Subcutaneous adipose tissue (tissue), 4 donors: ENCODE results near the gene SLC16A5. TPM values are rescaled to one million over a fixed set of nuclear protein-coding genes. Genes with fewer than 3 reads are reported as not detected.

Source experiments
- total RNA-seq, 4 donors: library from RNA; depleted of rRNA; stranded (reverse); fragments of >200 nt; gene quantifications; one replicate each; pipeline ENCODE4 v1.1.0, GENCODE V29; 2016
- TF ChIP-seq, protein P1 (sequence below): fragments of 450-650 bp; IDR thresholded peaks from one replicate; pipeline ENCODE4 v1.5.1; 2016; ENCODE audit warnings: low read depth, mild to moderate bottlenecking, control low read depth, antibody characterized with exemption, moderate library complexity

Gene SLC16A5
- total RNA-seq, 4 donors from 2014 or later, result 11.7 to 30.0 (median 13.2) TPM

DNA sequence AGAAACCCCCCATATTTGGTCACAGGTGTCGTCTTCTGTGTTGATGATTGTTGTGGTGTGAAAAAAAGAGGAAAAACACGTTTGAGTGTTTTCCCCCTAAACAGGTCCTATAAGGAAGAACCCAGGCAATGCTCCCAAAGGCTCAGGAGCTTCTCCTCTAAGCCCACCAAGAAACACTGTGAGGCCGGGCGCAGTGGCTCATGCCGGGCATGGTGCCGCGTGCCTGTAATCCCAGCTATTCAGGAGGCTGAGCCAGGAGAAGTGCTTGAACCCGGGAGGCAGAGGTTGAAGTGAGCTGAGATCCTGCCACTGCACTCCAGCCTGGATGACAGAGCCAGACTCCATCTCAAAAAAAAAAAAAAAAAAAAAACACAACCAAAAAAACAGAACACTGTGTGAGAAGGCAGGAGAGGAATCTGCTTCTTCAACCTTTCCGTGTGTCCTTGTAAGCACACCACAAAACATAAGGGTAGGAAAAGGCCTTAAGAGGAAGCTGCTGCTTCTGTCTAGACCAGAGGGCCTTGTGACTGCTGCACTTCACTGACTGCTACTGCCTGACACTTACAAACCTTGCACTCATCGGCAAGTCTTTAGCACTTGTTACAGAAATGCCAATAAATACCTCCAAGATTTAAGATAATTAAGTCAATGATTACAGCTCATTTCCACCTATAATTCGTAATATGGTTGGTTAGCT lies 57.2 kb downstream of the SLC16A5 start:
- TF ChIP-seq, protein P1, sequence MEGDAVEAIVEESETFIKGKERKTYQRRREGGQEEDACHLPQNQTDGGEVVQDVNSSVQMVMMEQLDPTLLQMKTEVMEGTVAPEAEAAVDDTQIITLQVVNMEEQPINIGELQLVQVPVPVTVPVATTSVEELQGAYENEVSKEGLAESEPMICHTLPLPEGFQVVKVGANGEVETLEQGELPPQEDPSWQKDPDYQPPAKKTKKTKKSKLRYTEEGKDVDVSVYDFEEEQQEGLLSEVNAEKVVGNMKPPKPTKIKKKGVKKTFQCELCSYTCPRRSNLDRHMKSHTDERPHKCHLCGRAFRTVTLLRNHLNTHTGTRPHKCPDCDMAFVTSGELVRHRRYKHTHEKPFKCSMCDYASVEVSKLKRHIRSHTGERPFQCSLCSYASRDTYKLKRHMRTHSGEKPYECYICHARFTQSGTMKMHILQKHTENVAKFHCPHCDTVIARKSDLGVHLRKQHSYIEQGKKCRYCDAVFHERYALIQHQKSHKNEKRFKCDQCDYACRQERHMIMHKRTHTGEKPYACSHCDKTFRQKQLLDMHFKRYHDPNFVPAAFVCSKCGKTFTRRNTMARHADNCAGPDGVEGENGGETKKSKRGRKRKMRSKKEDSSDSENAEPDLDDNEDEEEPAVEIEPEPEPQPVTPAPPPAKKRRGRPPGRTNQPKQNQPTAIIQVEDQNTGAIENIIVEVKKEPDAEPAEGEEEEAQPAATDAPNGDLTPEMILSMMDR, result no peak

DNA sequence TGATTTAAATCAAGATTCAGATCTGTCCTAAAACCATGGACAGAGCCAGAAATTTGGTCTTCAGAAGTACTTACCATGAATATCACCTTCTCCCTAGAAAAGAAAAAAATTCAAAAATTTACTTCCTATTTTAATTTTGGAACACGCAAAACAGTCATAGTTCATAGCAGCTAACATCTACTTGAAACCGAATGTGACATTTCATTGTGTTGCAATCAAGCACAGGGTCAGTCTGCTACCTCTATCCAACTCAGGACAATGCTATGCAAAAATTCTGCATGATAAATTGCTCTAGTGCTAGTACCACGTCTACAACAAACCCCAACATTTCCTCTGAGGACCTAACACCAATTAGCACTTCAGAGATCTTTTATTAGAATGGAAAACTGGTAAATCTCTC lies 58.8 kb downstream of the SLC16A5 start:
- TF ChIP-seq, protein P1, result no peak

GRCh38 chr17:75147878-75148546 lies 60.3 kb downstream of the SLC16A5 start:
- TF ChIP-seq, protein P1, result no peak

DNA sequence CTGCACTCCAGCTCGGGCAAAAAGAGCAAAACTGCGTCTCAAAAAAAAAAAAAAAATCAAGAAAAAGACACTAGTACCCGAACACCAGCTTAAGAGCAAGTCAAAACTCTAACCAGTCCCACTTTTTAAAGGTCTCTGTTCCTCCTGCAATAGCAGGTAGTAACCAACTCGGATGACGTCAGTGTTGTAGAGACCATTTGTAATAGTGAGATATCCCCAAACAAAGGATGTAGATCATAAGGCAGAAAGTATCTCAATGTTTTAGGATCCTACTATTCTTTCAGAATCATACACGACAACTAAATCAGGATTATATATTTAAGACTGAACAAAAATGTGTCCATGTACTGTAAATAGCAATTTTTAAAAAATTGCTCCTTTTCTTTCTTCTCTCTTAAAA lies 64.2 kb downstream of the SLC16A5 start:
- TF ChIP-seq, protein P1, result no peak

GRCh38 chr17:75152523-75152921 lies 64.8 kb downstream of the SLC16A5 start:
- TF ChIP-seq, protein P1, result no peak

GRCh38 chr17:75152922-75153779 lies 65.4 kb downstream of the SLC16A5 start:
- TF ChIP-seq, protein P1, result no peak

DNA sequence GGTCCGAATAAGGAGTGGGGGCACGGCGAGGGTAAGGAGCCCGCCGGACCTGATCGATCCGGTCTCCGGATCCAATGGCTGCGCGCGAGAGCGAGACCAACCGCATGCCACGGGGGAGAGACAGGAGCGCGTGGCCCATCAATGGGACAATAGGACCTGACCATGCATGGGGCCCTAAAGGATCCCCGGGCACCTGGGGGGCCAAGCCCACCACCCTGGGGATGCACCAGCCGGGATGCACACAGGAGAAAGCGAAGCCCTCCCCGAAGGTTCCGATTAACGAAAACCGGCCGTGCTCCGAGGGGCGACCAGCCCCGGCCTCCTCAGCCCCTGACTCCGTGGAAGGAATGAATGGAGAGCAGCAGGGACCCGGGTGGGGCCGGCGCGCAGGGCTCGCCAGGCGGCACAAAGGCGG lies 66.0 kb downstream of the SLC16A5 start:
- TF ChIP-seq, protein P1, result no peak
